Raji (cell line): ENCODE measurements around the gene CACUL1.

ENCODE experiments used
- POLR2A ChIP-seq: IDR thresholded peaks from 2 replicates; pipeline ENCODE4 v1.6.1; 2011; ENCODE audit warnings: low read depth, low read length, control low read depth; ENCODE audit not compliant: insufficient read depth

The CACUL1 gene

DNA sequence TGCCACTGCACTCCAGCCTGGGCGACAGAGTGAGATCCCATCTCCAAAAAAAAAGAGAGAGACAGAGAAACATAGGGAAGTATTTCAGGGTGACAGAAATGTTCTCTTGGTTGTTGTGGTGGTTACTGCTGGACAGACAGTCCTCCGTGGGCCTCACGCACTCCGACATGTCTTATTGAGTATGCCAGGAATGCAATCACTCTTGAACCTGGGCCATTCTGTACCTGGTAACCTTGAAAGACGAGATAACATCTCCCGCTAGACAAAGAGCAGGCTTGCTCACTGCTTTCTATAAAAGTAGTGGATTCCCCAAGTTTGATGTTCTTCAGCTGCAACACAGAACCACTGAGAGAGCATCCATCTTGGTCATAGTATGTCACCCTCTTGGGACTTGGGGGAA is 6.7 kb downstream of the CACUL1 start:
- TF ChIP-seq POLR2A: no peak

DNA sequence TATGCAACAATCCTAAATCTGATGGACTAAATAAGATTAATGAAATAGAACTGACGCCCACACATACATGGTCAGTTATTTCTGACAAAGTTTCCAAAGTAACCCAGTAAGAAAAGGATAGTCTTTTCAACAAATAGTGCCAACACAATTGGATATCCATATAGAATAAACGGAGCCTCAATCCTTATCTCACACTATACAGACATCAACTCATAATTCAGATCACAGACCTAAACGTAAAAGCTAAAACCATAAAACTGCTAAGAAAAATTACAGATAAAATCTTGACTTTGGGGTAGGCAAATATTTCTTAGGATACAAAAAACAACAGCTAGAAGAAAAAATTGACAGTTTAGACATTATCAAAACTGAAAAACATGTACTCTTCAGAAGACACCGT is 8.5 kb downstream of the CACUL1 start:
- no peak for TF ChIP-seq POLR2A

DNA sequence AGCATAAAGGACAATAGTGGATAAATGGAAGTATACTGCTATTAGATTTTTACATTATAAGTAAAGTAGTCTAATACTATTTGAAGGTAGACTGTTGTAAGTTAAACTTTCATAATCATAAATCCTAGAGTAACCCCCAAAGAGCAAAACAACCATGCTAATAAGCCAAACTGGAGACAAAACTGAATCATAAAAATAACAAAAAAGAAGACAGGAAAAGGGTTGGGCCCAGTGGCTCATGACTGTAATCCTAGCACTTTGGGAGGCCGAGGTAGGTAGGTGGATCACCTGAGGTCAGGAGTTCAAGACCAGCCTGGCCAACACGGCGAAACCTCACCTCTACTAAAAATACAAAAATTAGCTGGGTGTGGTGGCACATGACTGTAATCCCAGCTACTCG is 9.7 kb downstream of the CACUL1 start:
- no peak for TF ChIP-seq POLR2A

- TF ChIP-seq POLR2A: no peak
These were observed 12.0 kb downstream of the CACUL1 start for GRCh38 chr10:118742782-118743181.

GRCh38 chr10:118742032-118742431 is 12.7 kb downstream of the CACUL1 start:
- TF ChIP-seq POLR2A: no peak

- no peak for TF ChIP-seq POLR2A
These were observed 16.4 kb downstream of the CACUL1 start for GRCh38 chr10:118738406-118738805.

DNA sequence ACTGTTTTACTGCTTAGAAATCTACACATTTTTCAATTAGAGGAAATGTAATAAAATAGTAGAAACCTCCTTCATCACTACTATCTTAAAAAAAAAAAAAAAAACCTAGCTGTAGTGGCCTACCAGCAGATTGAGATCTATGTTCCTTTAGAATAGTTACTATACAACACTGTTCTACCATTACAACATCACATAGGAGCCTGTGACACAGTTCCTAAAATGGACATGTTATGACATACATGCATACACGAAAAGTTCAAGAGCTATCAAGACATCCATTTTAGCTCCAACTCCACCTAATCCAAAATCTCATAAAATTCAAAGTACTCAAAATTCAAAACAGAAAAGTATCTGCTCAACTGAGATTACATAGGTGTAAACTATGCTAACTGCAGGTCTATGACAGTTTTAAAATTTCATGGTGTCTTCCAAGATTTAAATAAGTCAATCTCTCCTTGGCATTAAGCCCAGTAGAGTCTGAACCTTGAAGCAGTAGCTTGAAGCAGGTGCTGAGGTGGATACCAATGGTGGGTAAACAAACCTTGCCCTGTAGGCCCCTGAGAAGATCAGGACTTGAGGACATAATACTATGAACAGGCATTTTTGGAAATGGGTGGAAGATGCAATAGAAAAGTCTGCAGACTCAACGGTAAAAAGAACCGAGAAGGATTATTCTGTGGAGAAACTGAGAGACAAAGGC is 17.0 kb downstream of the CACUL1 start:
- no peak for TF ChIP-seq POLR2A

- no peak for TF ChIP-seq POLR2A
These were observed 19.5 kb downstream of the CACUL1 start for GRCh38 chr10:118735294-118735693.

DNA sequence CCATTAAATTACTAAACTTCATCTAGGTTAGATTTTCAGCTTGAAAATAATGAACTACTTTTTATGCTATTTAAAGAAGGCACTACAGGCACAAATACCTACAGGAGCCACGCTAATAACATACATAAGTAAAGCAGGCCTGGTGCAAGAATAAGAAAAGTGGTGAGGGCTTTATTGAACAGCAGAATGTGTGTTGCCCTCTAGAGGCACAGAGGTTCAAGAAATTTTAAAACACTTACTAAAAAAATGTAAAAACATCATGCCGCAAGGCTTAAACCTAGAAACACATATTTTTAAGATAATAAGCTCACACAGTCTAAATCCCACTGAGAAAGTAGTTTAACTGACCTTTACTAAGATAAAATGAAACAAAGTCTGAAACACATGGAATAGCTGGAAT is 20.3 kb downstream of the CACUL1 start:
- no peak for TF ChIP-seq POLR2A

DNA sequence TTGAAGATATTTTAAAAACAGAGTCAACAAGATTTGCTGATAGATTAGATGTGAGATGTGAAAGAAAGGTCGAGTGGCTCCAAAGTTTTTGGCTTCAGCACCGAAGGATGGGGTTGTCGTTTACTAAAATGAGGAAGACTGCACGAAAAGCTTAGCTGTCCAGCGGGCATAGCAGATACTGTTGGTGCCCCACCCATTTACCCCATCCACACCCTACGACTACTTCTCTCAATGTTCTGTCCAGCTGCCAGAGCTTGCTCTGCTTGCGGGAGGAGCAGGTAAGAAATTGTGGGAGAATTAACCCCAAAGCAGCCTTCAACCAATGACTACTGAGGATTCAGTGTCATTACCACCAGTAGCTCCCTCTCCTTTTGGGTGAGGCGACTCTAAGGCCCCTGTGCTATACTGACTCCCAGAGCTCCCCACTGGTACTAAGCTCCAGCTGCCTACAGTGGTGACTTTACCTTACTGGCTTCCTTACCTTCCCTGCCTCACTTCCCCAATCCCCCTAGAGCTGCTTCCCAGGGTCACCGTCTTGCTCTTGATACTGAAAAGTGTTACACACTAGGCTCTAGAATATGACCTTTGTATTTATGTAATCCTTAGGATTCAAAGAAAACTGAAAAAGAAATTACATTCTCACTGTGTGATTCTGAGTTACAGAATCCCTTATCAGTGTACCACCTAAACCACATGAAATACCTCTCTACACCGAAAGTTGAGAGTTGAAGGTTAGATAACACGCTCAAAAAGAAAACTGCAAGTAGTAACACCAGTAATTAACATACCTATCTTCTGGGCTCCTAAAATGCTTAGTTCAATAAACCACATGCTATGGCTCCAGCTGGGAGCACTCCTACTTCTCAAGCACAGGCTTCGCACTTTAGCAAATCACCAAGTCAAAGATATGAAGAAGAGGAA is 22.3 kb downstream of the CACUL1 start:
- no peak for TF ChIP-seq POLR2A

DNA sequence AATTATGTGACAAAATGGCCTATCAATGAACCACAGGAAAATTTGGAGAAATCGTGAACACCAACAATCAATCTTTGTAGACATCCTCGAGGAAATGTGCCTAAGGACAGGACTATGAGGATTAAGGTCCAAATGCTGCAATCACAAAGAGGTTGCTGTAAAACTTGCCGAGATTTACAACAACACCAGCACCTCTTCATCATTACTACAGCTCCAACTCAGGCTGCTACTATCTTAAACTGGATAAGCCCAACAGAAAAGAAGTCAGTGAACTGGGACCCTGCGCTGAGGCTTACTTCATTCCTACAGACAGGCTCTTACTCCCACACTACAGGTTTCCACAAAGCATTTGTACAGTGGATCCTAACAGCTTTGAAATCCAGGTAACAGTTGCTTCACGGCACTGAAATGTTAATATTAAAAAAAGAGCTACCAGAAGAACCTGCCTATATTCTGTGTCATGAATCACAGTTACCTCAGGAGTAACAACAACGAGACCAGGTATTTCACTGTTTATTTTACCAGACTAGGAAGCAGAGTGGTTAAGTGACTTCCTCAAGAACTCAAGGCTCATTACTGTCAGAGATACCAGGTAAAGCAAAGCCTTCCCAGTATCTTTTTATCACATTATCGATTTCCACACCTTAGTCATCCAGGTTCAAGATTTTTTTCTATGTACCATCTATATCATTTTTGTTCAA is 23.9 kb downstream of the CACUL1 start:
- no peak for TF ChIP-seq POLR2A

DNA sequence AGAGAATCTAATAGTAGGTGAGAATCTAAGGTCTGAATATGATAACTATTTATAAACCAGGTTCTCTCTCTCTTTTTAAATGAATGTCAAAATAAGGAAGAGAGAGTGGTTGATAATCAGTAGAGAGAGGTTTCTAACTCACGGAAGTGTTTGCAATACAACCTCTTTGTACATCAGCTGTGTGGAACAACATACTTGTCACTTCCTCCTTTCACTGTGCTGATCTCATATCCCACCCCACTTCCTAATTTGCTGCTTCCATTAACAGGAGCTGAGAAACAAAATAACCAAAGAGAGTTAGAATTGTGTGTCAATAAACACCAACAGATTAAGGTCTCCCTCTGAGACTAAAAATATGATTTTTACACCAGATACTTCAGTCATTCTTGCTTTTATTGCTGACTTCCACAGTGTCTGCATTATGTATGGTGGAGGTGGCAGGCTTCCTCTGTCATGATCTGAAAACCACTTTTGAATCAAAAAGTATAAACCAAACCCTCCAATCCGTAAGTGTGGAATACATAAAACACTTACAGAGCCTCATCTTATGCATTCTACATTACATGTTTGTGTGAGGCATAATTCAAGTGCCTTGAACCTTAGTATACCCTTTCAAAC is 25.0 kb downstream of the CACUL1 start:
- no peak for TF ChIP-seq POLR2A

GRCh38 chr10:118729200-118729599 is 25.6 kb downstream of the CACUL1 start:
- TF ChIP-seq POLR2A: no peak

DNA sequence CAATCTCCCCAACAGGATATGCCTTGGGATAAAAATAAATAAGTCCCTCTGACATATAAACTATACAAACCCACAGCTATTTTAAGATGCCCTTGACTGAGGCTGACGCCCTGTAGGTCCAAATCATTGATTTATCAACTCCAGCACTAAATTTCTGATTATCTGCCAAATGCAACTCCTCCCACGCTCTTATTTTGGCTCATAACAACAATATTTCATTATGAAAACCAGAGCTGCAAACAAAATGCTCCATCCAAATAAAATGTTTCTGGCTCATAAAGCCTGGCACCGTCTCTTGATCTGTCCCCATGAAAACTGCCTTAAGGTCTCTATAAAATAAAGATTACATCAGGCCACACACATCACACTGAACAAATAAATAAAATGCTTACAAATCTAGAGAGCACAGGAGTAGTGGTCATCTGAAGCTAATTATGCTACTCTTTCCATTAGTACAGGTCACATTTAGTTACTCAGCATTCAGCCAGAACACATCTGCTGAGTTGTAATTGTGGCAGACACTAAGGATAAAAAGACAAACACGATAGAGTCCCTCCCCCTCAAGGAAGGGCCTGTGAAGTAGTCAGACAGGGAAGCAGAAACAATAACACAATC is 28.8 kb downstream of the CACUL1 start:
- TF ChIP-seq POLR2A: no peak

GRCh38 chr10:118723466-118723865 is 31.3 kb downstream of the CACUL1 start:
- no peak for TF ChIP-seq POLR2A
